ENCODE measurements around the gene CRYZ. TPM values are rescaled to one million over a fixed set of nuclear protein-coding genes. Genes with fewer than 3 reads are reported as not detected.
"Not testable (repeated sequence)": the region's sequence is repeated elsewhere in the genome, so short reads cannot be mapped to it uniquely, and the experiment has no call there.

CRYZ gene
- total RNA-seq, 1 experiment from 2014 or later, result 13.3 TPM

- DNase-seq (ENCODE audit: extremely low read depth, low read depth), result no peak
Observed at GRCh38 chr1:74686928-74687327, 45.9 kb downstream of the CRYZ start.

GRCh38 chr1:74684301-74684700, 48.5 kb downstream of the CRYZ start:
- no peak for DNase-seq (ENCODE audit: extremely low read depth, low read depth)

GRCh38 chr1:74683656-74684055, 49.2 kb downstream of the CRYZ start:
- DNase-seq (ENCODE audit: extremely low read depth, low read depth), result no peak

GRCh38 chr1:74681851-74682250, 51.0 kb downstream of the CRYZ start:
- no peak for DNase-seq (ENCODE audit: extremely low read depth, low read depth)

- DNase-seq (ENCODE audit: extremely low read depth, low read depth), result no peak
Observed at GRCh38 chr1:74681449-74681848, 51.4 kb downstream of the CRYZ start.

- no peak for DNase-seq (ENCODE audit: extremely low read depth, low read depth)
Observed at GRCh38 chr1:74681001-74681400, 51.8 kb downstream of the CRYZ start.

- no peak for DNase-seq (ENCODE audit: extremely low read depth, low read depth)
Observed at GRCh38 chr1:74679811-74680210, 53.0 kb downstream of the CRYZ start.

- no peak for DNase-seq (ENCODE audit: extremely low read depth, low read depth)
Observed at GRCh38 chr1:74677926-74678325, 54.9 kb downstream of the CRYZ start.

- DNase-seq (ENCODE audit: extremely low read depth, low read depth), result no peak
Observed at GRCh38 chr1:74674278-74675048, 58.4 kb downstream of the CRYZ start.

- DNase-seq (ENCODE audit: extremely low read depth, low read depth), result no peak
Observed at GRCh38 chr1:74673351-74674111, 59.3 kb downstream of the CRYZ start, which contains the start of gene ERICH3. TSS of gene ERICH3 (minus strand) at chr1:74673792. CDS start at chr1:74673519, 273 bp downstream.

- DNase-seq (ENCODE audit: extremely low read depth, low read depth), result not testable (repeated sequence)
Observed at GRCh38 chr1:74670866-74671265, 62.0 kb downstream of the CRYZ start.

Other genes with a start within 250 kb of the CRYZ start
- gene LRRC53, start 220.4 kb downstream of the CRYZ start, total RNA-seq (2014; rRNA removed; shearing (Covaris generic)), result not detected in 2 replicates
- gene ERICH3, start 59.3 kb downstream of the CRYZ start, total RNA-seq (2014; rRNA removed; shearing (Covaris generic)), result not detected in 2 replicates
- gene TYW3, start 102 bp upstream of the CRYZ start, total RNA-seq (2014; rRNA removed; shearing (Covaris generic)), result 19.3 and 24.0 TPM in 2 replicates

All from NCI-H460 (cell line).